Embryonic facial prominence (tissue), 1 donor: ENCODE data around the gene BUB3.

Experiments used
- DNase-seq: peaks from one replicate; pipeline ENCODE4 v3.0.0-alpha.2; 2016; ENCODE audit errors: extremely low spot score

BUB3 gene

GRCh38 chr10:123140983-123141390 is 13.2 kb upstream of the BUB3 start:
- DNase-seq, result no peak

DNA sequence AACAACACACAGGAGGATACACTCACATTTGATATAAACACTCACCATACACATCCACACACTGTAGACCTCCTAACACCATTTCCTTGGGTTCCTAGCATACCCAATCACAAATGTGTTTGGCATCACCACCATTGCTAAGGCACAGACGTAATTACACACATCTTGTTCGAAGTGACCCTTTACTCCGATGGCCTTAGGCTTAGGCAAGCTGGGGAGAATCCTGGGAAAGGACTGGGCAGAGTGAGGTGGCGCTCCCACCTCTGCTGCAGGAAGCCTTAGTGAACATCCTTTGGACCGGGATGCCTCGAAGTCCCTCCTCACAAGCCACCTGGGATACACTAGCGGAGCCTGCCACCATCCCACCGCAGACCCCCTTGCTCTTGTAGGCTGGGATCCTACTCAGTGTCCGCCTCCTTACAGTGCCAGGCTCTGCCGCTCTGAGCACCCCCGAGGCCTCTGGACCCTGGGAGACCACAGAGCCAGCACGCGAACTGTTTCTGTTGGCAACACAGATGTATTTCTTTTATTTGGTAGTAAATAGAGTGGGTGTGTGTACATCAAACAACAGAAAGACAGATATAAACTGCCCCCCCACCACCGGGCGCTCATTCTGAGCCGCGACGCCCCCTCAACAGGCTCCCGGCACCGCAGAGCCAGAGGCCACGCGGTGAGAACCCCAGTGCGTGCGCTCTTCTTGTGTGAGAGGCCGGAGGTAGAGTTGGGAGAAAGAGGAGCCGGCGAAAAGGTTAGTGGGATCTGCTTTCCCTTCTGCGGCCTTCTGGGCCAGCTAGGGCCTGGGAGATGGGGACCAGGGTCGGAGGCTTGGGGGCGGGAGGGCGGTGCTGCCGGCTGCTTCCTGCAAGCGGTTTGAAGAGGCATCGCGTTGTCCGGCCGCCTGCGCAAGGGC is 12.2 kb upstream of the BUB3 start:
- no peak for DNase-seq

DNA sequence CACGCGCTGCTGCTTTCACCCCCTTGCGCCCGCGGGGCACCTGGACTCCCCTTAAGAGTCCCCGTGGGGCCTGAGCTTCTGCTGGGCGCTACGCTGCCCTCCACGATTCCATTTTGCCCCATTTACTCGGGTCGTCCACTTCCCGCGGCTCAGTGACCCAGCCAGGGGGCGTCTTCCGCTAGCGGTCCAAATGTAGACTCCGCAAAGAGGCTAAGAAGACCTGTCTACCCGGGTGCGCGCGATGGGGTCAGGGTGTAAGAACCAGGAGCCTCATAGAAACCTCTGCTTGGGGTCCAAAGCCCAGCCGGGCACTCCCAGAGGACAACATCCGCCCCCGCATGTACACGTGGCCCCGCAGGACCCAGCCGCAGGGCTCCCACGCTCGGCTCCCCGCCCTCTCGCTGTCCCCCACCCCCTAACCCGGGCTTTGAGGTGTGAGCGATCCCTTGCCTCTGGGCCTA is 11.5 kb upstream of the BUB3 start:
- no peak for DNase-seq

- DNase-seq, result no peak
Measured at GRCh38 chr10:123143162-123143824, 10.9 kb upstream of the BUB3 start.

- DNase-seq, result no peak
Measured at GRCh38 chr10:123143825-123144168, 10.4 kb upstream of the BUB3 start.

GRCh38 chr10:123144697-123145541 is 9.3 kb upstream of the BUB3 start:
- DNase-seq, result no peak

GRCh38 chr10:123145542-123146012 is 8.6 kb upstream of the BUB3 start:
- DNase-seq, result no peak

DNA sequence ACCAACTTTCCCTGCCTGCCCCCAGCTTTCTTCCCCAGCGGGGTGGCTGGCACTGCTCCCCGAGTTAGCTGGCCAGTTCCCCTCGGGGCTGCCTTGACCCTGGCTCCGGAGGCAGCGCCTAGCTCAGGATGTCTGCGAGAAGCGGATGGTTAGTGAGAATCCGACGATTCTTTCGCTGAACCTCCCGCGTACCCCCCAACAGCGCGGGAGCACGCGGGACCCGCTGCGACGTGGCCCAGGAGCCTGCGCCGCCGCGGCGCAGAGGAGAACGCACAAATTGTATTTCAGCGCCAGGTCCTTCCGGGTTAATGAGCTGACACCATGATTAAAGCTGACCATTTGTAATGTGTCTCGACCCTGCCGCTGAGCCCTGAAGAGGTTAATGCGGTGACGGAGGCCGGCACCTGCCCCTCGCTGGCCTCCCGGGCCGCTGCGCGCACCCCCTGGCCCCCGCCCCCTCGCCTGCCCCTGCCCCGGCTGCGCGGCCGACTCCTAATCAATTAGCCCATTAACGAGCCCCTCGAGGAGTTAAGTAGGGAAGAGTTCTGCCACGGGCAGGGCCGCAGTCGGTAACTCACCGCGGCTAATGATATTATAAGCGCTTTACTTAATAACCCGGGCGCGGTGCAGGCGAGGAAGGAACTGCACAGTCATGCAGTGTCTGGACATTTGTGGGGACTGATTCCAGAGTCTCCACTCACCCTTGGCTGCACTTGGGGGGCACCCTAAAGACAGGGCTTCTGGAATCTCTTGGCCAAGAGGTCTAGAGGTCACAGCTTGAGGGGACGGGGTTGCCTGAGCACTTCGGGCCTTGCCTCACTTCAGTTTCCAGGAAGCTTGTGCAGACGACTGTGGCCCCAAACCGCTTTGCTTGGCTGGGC is 7.9 kb upstream of the BUB3 start:
- no peak for DNase-seq

DNA sequence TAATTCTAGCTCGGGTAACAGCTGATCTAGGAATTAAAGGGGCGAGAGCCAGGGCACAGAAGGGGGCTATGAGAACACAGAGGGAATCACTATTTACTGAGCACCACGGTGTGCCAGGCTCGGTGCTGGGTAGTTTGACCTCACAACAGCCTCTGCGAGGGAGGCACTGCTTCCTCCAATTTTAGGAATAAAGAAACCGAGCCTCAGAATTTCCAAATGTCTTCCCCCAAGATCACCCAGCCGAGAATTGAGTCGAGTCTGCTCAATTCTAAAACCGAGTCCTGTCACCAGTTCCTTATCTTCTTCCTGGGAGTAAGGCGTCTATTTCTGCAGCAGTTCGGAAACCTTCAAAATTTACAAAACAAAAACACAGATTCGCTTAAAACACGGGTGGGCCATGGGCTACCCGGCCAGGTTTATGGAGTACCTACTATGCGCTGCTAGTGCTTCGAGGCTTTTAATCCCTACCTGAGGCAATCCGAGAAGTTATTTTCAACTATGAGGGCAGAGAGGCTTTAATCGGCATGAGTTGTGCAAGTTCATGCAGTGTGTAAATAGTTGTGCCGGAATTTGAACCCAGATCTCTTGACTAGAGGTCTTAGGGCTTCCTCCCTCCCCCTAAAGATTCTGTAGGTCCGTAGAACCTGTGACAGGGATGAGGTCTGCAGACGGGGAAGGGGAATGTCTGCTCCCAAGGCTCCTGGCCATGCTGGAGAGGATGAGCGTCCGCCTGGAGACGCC is 7.1 kb upstream of the BUB3 start:
- DNase-seq, result no peak

DNA sequence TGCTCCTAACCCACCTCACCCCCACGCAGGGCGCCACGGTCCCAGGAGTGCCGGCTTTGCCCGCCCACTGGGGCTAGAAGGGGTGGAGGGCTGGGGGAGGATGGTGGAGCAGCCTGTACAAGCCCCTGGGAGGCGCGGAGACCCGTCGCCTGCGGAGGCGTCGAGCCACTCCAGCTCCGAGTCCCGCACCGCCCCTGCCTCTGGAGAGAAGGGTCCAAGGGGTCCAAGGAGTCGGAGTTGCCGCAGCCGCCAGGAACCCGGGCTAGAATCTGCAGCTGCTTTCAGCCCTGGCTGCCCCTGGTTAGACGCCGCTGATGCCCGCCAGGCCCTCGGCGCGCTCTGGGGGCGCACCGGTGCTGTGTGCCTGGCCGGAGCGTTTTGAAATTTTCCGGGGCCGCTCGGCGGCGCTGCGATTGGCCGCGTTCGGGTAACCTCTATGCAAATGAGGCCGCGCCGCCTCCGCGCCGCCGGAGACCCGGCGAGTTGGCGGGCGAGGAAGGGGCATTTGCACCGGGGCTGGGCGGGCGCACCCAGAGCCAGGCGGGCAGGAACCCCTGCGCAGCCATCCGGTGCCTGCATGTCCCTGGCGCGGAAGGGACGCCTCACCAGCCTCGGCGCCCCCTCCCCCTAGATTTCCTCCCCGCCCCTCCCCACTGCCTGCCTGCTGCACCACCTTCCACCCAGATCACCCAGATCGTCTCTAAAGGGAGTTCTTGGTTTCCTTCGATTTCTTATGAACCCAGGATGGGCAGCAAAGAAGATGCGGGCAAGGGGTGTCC is 6.4 kb upstream of the BUB3 start, which contains the start of gene HMX2:
Gene HMX2 (plus strand): TSS at position 502 of the 779 bp plus-strand sequence. CDS start 243 bp downstream, at position 745.
- no peak for DNase-seq

GRCh38 chr10:123148414-123149161 is 5.6 kb upstream of the BUB3 start:
- DNase-seq, result no peak

DNA sequence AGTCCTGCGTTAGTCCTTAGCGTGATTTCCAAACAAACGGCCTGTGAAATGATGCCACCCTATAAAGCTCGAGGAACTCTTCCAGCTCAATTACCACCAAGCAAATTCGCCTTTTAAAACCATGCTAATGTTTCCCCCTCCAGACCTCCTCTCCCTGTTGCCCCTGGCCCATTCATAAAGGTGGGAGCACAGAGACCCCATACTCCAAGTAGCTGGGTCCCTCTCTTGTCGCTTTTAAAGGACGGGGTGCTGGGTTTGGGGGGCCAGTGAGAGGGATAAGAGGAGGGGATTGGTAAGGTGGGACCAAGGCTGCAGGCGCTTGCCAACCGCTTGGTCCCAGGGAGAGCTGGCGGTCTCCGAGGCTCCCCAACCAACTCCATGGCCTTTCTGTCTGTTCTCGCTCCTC is 5.0 kb upstream of the BUB3 start:
- no peak for DNase-seq

DNA sequence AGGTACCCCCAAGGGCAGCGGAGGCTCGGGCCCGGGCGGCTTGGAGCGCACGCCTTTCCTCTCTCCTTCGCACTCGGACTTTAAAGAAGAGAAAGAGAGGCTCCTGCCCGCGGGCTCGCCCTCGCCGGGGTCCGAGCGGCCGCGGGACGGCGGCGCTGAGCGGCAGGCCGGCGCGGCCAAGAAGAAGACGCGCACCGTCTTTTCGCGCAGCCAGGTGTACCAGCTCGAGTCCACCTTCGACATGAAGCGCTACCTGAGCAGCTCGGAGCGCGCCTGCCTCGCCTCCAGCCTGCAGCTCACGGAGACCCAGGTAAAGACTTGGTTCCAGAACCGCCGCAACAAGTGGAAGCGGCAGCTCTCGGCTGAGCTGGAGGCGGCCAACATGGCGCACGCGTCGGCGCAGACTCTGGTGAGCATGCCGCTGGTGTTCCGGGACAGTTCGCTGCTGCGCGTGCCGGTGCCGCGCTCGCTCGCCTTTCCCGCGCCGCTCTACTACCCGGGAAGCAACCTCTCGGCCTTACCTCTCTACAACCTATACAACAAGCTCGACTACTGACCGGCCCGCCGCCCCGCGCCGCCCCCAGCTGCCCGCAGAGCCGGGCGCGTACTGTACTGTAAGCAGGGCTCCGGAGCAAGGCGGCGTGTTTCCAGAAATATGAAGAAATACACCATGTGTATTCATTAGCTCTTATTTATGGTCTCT is 4.5 kb upstream of the BUB3 start:
- no peak for DNase-seq

- DNase-seq, result no peak
Measured at GRCh38 chr10:123150271-123150985, 3.8 kb upstream of the BUB3 start.

DNA sequence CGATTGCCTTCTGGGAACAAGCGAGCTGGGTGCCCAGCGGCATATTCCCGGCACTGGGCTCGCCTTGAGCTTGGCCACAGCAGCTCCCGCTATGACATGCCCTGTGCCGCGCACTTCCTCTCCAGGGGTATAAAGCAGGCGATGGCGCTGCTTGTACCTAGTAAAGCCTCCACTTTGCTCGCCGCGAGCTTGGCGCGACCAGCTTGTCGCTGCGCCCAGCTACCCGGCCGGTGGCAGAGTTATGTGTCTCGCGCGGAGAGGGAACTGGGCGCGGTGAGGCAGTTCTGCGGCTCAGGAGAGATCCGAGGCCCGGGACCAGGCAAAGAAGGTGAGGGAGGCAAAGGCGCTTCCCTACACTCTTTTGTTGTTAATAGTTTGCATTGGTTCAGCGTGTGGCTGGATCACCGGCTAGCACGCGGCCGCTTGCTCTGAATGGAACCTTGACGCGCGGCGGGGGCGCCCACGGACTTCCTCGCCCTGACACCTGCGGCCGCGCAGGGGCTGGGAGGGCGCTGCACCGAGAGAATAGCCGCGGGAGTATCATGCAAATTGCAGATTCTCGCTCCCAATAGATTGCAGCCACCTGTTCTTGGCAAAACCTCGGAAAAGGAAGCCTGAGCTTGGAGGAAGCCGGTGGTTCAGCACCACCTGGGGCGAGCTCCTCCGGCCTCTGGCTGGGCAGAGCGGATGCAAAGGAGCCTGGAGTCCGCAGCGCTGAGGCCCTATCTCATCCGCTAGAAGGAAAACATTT is 3.0 kb upstream of the BUB3 start:
- no peak for DNase-seq

- no peak for DNase-seq
Measured at GRCh38 chr10:123151737-123152135, 2.5 kb upstream of the BUB3 start.
